GM21576 (cell line): Measurements from ENCODE around the gene PLP2.
A peak's percentile ranks its signal among the peaks of the same experiment; 100 is the strongest.
"Not testable (repeated sequence)": the region's sequence is repeated elsewhere in the genome, so short reads cannot be mapped to it uniquely, and the experiment has no call there.

Experiments used
- ATAC-seq: cut with Tn5 transposase; IDR thresholded peaks from one replicate; pipeline ENCODE4 v1.9.1; 2021; ENCODE audit warnings: mild to moderate bottlenecking, moderate library complexity; ENCODE audit not compliant: unreplicated experiment

The PLP2 gene

DNA sequence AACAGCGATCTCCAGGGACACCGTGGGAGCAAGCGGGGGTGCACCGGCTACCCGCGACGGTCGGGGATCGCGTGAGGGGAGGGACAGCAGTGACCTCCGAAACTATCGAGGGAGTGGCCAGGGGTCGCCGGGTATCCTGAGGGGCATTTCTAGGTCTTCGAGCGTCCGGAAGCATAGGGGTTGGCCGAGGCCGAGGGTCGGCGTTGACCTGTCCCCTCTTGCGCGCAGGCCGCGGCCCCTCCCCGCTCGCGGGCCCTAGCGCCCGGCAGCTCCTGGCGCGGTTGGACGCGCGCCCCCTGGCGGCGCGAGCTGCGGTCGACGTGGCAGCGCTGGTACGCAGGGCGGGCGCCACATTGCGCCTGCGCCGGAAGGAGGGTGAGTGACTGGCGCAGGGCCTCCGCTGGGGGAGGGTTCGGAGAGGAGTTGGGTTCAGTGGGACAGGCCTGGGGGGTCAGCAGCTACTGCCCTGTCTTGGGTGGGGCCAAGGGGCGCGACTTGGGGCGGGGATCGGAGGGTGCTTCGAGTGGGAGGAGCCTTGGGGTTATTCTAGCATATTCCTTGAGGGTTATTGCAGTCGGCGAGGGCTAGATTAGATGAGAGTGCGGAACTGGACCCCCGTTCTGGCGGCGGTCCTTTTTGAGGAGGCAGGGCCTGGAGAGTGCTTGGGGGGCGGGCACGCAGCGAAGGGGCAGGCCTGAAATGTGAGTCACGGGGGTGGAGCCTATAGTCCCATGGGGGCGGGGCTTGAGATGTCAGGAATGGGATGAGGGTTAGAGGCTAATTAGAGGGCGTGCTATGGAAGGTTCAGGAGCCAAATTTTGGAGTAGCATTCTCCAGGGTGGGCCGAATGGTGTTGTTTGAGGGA is 7.9 kb upstream of the PLP2 start:
- ATAC-seq, result peak; percentile 40

DNA sequence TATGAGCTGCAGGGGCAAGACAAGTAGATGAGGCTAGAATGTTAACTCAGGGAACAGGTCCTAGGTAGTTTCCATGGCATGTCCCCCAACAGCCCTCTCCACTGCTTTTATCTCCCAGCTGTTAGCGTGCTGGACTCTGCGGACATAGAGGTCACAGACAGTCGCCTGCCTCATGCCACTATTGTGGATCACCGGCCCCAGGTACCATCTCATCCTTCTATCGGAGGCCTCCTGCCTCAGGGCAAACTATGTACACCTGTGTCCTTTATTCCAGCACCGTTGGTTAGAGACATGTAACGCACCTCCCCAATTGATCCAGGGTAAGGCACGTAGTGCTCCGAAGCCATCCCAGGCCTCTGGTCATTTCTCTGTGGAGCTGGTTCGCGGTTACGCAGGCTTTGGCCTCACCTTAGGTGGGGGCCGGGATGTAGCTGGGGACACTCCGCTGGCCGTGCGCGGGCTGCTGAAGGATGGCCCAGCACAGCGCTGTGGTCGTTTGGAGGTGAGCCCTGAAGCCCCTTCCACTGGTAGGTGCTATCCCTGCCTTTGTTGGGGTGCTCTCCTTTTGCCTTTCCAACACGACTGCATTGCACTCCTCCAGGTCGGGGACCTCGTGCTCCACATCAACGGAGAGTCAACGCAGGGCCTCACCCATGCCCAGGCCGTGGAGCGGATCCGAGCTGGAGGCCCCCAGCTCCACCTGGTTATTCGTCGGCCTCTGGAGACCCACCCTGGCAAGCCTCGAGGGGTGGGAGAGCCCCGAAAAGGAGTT is 6.9 kb upstream of the PLP2 start:
- no peak for ATAC-seq

DNA sequence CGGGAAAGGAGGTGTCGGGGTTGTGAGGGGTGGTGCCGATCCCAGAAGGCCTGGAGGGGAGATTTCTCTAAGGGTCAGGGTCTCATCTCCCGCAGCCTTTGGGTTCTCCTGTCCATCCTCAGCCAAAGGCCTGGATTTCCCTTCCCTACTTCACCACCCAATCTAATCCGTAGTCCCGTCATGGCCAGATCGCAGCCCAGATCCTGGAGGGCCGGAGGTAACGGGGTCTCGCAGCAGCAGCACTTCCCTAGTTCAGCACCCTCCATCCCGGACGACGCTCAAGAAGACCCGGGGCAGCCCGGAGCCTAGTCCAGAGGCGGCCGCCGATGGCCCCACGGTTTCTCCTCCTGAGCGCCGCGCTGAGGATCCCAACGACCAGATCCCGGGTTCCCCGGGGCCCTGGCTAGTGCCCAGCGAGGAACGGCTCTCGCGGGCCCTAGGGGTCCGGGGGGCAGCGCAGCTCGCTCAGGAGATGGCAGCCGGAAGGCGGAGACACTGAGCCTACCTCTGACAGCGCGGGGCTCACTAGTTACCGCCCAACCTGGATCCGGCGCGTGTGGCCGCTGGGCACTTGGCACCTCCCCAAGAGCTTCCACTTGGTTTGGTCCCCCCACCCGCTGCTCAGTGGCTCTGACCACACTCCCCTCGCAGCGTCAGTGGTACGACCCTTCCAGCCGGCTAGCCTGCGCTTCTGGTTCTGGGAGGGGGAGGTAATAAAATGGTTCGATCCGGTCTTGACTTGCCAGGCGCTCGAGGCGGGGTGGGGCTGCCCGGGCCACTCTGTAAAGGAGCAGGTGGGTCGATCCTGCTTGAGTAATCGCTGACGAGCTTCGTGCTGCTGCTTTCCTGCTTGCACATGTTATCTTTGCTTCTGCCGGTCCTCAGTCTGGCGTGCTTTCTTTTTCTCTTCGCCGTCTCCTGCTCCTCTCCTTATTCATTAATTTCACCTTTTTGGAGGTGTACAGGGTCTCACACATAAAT is 5.5 kb upstream of the PLP2 start:
- peak; percentile 39 for ATAC-seq

DNA sequence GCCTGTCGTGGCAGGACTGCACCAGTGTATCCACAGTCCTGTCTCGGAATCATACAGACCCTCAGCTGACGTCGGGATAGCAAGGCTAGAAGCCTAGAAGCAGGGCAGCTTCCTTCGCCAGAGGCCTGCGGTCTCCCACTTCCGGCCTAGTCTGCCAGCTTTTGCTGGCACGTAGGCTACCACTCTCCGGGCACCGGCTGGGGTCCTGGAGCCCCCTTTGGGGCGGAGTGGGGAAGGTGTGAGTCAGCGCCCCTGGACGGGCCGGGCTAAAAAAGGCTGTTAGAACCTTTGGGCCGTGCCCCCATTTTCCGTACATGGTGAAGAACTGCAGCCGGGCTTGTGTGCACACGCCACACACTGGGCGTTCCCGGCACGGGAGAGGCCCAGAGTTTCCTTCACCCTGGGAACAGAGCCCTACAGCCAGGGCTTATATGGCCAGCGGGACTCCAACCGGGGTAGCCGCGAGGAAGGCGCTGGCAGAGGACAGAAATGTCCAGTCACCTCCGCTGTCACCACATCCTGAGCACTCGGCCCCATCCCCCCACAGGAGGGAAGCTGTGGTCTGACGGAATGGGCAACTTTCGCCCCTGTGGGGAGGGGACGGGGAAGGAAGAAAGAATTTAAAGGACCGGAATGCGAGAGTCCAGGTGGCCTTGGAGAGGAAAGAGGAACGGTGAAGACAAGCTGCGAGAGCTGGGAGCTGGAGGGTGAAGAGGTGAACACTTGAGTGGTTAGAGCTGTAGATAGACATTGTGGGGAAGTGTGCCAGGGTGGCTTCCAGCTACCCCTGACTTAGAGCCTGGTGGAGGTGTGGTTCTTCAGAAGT is 4.6 kb upstream of the PLP2 start:
- ATAC-seq, result no peak

GRCh38 chrX:49167740-49168108 is 4.0 kb upstream of the PLP2 start:
- ATAC-seq, result no peak

DNA sequence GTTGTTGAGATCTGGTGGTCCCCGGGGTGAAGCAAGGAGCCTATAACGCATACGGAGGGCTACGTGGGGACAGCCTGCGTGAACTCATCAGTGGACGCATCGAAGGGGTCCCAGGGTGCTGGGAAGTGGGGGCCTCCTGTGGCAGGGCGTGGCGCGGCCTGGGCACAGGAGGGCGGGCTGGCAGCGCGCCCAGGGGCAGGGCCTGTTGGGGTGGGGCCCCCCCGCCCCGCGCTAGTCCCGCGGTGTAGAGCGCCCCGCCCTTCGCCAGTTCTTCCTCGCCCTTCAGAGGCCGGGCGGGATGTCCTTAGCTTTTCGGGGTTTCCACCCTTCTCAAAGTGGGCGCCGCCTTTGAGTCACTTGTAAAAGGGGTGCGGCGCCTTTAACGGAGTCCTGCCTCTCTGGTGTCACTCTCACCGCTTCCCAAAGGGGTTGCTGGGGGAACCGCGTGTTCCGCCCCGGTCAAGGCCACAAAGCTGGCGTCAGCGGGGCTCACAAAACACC is 632 bp downstream of the PLP2 start:
- peak; percentile 61 for ATAC-seq

DNA sequence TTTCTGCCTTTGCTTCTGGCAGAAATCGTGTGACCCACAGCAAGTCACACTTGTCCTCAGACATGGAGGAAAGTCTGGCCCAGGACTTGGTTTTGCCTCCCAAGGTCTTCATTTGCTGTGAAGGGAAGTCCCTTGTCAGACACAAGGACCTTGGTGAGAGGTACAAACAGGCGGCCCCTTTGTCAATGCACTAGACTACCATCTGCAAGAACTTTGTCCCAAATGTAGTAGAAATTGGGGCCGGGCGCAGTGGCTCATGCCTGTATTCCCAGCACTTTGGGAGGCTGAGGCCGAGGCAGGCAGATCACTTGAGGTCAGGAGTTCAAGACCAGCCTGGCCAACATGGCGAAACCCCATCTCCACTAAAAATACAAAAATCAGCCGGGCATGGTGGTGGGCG is 1.8 kb downstream of the PLP2 start:
- ATAC-seq, result not testable (repeated sequence)

- no peak for ATAC-seq
Measured at GRCh38 chrX:49174723-49175122, 3.0 kb downstream of the PLP2 start.

- ATAC-seq, result no peak
Measured at GRCh38 chrX:49175435-49176274, 4.0 kb downstream of the PLP2 start.

- no peak for ATAC-seq
Measured at GRCh38 chrX:49176421-49177326, 5.0 kb downstream of the PLP2 start.

DNA sequence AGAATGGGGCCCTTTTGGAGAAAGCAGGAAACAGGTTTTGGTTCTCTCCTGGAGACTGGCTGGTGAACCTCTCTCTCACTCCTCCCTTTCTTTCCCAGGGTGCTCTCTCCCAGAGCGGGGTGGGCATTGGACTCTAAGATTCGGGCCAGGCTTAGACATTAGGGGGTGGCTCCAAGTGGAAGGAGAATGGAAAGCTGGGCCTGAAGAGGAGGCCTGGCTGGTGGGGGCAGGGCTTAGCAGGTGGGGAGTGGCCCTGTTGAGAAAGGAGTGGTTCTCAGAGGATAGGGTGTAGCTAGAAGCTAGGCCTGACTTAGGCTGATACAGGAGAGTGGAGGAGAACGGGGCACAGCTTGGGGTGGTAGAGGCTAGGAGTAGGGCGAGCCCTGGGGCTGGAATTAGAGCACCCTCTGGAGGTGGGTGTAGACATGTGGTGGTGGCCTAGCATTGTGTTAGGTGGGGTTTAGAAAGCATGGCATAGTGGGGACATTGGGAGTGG is 5.7 kb downstream of the PLP2 start:
- ATAC-seq, result no peak

GRCh38 chrX:49177873-49178480 is 6.3 kb downstream of the PLP2 start:
- ATAC-seq, result no peak

DNA sequence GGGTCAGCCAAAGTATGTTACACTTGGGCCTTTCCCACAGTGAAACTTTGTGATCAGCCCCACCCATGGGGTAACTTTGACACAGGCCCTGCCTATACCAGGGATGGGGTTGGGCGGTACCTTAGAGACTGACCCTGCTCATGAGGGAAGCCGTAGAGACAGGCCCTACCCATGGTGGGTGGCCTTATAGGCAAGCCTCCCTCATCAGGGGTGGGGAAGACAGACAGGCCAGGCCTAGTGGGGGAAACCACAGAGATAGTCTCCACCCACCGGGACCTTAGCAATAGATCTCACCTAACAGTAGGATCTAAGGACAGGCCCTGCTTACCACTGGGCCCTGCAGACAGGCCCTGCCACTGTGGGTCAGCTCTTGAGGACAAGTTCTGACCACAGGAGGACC is 6.8 kb downstream of the PLP2 start:
- ATAC-seq, result no peak

GRCh38 chrX:49179358-49179757 is 7.7 kb downstream of the PLP2 start:
- ATAC-seq, result no peak

DNA sequence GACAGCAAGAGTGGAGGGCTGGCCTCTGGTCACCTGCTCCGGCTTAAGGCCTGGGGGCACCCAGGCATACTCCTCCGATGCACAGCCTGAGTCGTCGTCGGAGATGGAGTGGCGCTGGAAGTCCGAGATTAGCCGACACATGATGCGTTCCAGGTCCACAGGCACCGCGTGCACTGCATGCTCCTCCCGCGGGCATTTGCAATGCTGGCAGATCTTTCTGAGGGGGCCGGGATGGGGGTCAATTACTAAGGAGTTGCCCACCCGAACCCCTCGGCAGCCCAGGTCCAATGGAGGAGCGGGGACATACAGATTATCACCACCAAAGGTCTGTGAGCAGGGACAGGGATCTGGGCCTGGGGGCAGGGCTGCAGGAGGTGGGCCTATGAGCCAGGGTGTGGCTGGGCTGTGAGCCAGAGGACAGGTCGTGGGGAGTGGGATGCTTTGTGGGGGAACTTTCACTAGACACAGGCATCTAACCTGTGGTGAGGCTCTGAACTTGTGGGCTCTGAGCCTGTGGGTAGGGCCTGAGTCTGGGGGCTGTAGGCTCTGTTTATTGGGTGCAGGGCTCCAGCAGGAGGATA is 12.1 kb downstream of the PLP2 start:
- no peak for ATAC-seq

DNA sequence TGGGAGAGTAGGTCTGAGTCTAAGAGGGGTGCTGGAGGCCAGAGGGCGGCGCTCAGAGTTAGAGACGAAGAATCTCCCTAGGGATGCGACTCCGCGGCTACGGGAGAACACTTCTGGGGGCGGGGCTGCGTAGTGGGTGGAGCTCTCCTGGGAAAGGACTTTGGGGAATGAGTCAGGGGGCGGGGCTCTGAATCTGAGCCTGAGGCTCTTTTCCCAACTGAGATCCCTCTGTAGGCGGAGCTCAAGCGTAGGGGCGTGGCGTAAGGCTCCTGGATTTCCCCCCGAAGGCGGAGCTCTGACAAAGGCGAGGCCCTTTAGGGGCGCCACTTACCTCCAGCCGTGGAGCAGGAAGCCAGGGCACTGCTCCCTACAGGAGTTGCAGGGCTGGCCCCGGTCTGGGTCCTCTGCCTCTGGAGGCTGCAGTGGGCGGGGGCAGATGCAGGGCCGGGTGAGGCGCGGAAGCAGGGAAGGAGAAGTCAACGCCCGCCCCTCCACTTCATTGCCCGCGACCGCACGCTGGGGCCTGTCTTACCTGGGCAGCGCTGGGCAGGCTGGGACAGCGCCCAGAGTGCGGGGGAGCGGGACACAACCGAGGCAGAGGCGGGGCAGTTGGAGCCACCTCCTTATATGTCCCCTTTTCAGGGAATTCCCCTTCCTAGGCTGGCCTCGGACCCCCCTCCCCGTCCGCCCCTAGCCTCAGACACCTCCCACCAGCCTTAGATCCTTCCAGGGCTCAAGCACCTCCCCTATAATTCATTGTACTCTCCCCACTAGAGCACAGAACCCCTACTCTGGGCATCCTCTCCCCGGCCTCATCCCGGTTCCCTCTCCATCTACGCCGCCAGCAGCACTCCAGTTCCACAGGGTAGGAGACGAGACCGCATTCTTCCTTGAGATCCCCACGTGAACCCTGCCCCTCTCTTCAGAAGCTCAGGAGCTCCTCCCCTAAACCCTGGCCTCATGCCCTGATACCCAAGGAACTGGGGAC is 12.9 kb downstream of the PLP2 start:
- ATAC-seq, result no peak
